GM12878 (cell line): ENCODE results near the gene MAP6D1. TPM values are rescaled to one million over a fixed set of nuclear protein-coding genes. Genes with fewer than 3 reads are reported as not detected.

Experiments
- ATAC-seq: fragments of 200-7000 bp; cut with Tn5 transposase; 3 replicates; pipeline ENCODE4 v1.9.1; 2020; ENCODE audit warnings: mild to moderate bottlenecking, moderate library complexity
- BruUV-seq: library from RNA; stranded (reverse); fragments of 400-500 nt; replicated peaks from 2 replicates; lab custom pipeline; 2021; lab: Mats Ljungman, UMichigan
- CTCF ChIA-PET: fragments of 300-600 bp; sonication (Branson Sonifier 250); formaldehyde crosslinking; extraction: SDS; loops from one replicate; lab custom pipeline; 2021; ENCODE audit warnings: inconsistent platforms; lab: Yijun Ruan, JAX
- POLR2A ChIA-PET: fragments of 350-600 bp; formaldehyde crosslinking; extraction: SDS; loops from one replicate; lab custom pipeline; 2021; ENCODE audit warnings: inconsistent platforms; lab: Charles Lee
- RAD21 ChIA-PET: fragments of 300-600 bp; sonication (Branson Sonifier 250); formaldehyde crosslinking; loops from one replicate; lab custom pipeline; 2023; ENCODE audit warnings: antibody characterized with exemption; ENCODE audit not compliant: unreplicated experiment; lab: Charles Lee
- SMC1A ChIA-PET: fragments of 300-600 bp; sonication (Branson Sonifier 250); formaldehyde crosslinking; loops from one replicate; lab custom pipeline; 2023; ENCODE audit not compliant: unreplicated experiment, uncharacterized antibody; lab: Charles Lee
- DNase-seq: peaks from one replicate; pipeline ENCODE4 v3.0.0-alpha.2; 2011; ENCODE audit warnings: low read depth, low spot score
- FAIRE-seq: peaks from 3 replicates; lab custom pipeline; 2011; peaks lifted over from hg19 to GRCh38; lab: Jason Lieb, UNC
- H2AFZ ChIP-seq: 2 replicates; pipeline ENCODE4 v1.6.0; 2011; ENCODE audit warnings: low read depth, low read length, control low read depth; ENCODE audit not compliant: control insufficient read depth
- H3K27ac ChIP-seq: 2 replicates; pipeline ENCODE4 v1.5.1; 2011; ENCODE audit warnings: control low read depth; ENCODE audit not compliant: control insufficient read depth, insufficient read depth
- H3K27me3 ChIP-seq, 2 experiments: replicated peaks in 1 of 2; 2 replicates each; pipeline versions ENCODE4 v1.6.0 to v1.6.1; 2011; ENCODE audit warnings: low read length in 1 of 2; ENCODE audit not compliant: control insufficient read depth in 2 of 2, insufficient read depth in 2 of 2
- H3K36me3 ChIP-seq, 2 experiments: 2 replicates each; pipeline ENCODE4 v1.5.1; 2011; ENCODE audit warnings: low read length in 1 of 2; ENCODE audit not compliant: control insufficient read depth in 2 of 2, insufficient read depth in 2 of 2
- H3K4me1 ChIP-seq: 2 replicates; pipeline ENCODE4 v1.6.1; 2011; ENCODE audit warnings: mild to moderate bottlenecking, low read length, moderate library complexity, mixed read lengths; ENCODE audit not compliant: control insufficient read depth, insufficient read depth
- H3K4me2 ChIP-seq: 2 replicates; pipeline ENCODE4 v1.6.0; 2011; ENCODE audit warnings: control low read depth; ENCODE audit not compliant: control insufficient read depth, insufficient read depth
- H3K4me3 ChIP-seq: fragments of 200-600 bp; sonication (generic); 2 replicates; pipeline ENCODE4 v1.5.1; 2016
- H3K79me2 ChIP-seq: 2 replicates; pipeline ENCODE4 v1.6.0; 2011; ENCODE audit warnings: low read length; ENCODE audit not compliant: control insufficient read depth, insufficient read depth
- H3K9ac ChIP-seq: 2 replicates; pipeline ENCODE4 v1.8.0; 2011; ENCODE audit warnings: low read length, control low read depth, mixed read lengths; ENCODE audit not compliant: control insufficient read depth, insufficient read depth
- H3K9me3 ChIP-seq: replicated peaks from 3 replicates; pipeline ENCODE4 v1.5.1; 2011; ENCODE audit warnings: mild to moderate bottlenecking, low read length; ENCODE audit not compliant: control insufficient read depth, insufficient read depth
- H4K20me1 ChIP-seq: 2 replicates; pipeline ENCODE4 v1.6.0; 2011; ENCODE audit not compliant: control insufficient read depth, insufficient read depth
- BHLHE40 ChIP-seq, 2 experiments: fragments of 450-650 bp in 1 of 2; IDR thresholded peaks; 2 replicates each; pipeline ENCODE4 v1.6.1; 2011 to 2017; ENCODE audit warnings: low read depth in 2 of 2, borderline replicate concordance in 1 of 2, improper control_type of control experiment in 1 of 2, low read length in 1 of 2, mild to moderate bottlenecking in 1 of 2
- BMI1 ChIP-seq: fragments of 450-650 bp; IDR thresholded peaks from 2 replicates; pipeline ENCODE4 v1.6.1; 2016; ENCODE audit warnings: mild to moderate bottlenecking, moderate library complexity, borderline replicate concordance
- CREM ChIP-seq: IDR thresholded peaks from 2 replicates; pipeline ENCODE4 v1.6.1; 2014; ENCODE audit warnings: antibody characterized with exemption, low read depth
- GABPA ChIP-seq: IDR thresholded peaks from 2 replicates; pipeline ENCODE4 v1.6.1; 2014; ENCODE audit warnings: antibody characterized with exemption, low read depth, mild to moderate bottlenecking, inconsistent platforms
- HDGF ChIP-seq: fragments of 450-650 bp; IDR thresholded peaks from 2 replicates; pipeline ENCODE4 v1.6.1; 2016; ENCODE audit warnings: antibody characterized with exemption
- LARP7 ChIP-seq: fragments of 450-650 bp; IDR thresholded peaks from 2 replicates; pipeline ENCODE4 v1.6.1; 2017; ENCODE audit warnings: mild to moderate bottlenecking
- MXI1 ChIP-seq: fragments of 150-350 bp; IDR thresholded peaks from 2 replicates; pipeline ENCODE4 v1.6.1; 2011; ENCODE audit warnings: low read depth, mild to moderate bottlenecking, inconsistent platforms, low read length, improper control_type of control experiment
- NBN ChIP-seq: fragments of 450-650 bp; IDR thresholded peaks from 2 replicates; pipeline ENCODE4 v1.6.1; 2016
- NR2C2 ChIP-seq: IDR thresholded peaks from 2 replicates; pipeline ENCODE4 v1.6.1; 2011; ENCODE audit warnings: borderline replicate concordance, low read depth; ENCODE audit not compliant: control insufficient read depth, insufficient read length
- RAD21 ChIP-seq: IDR thresholded peaks from 2 replicates; pipeline ENCODE4 v1.6.1; 2011; ENCODE audit warnings: mild to moderate bottlenecking, low read depth, low read length, moderate library complexity; ENCODE audit not compliant: insufficient read depth
- SMAD5 ChIP-seq: IDR thresholded peaks from 2 replicates; pipeline ENCODE4 v1.6.1; 2016; ENCODE audit warnings: antibody characterized with exemption, low read depth
- SMC3 ChIP-seq: IDR thresholded peaks from 2 replicates; pipeline ENCODE4 v1.6.1; 2011; ENCODE audit warnings: low read length, improper control_type of control experiment, borderline replicate concordance
- SP1 ChIP-seq: IDR thresholded peaks from one replicate; pipeline ENCODE4 v1.6.1; 2011; ENCODE audit warnings: low read depth, low read length
- TAF1 ChIP-seq: IDR thresholded peaks from 2 replicates; pipeline ENCODE4 v1.6.1; 2011; ENCODE audit warnings: mild to moderate bottlenecking, low read depth, low read length, borderline replicate concordance
- WGBS: methylation state at CpG from one replicate; pipeline ENCODE4 v1.1.6; 2016; ENCODE audit warnings: low lambda C conversion rate; ENCODE audit not compliant: insufficient replicate concordance, insufficient coverage; ENCODE audit errors: missing lambda C conversion rate; 5-methylcytosine and 5-hydroxymethylcytosine counted together
- in situ Hi-C: fragments of 300-500 bp; cut with MboI; formaldehyde crosslinking; loops from 9 replicates; pipeline ENCODE4 v1.14.3; 2018; ENCODE audit warnings: mixed read lengths
- intact Hi-C: fragments of 100-400 bp; cut with micrococcal nuclease; formaldehyde crosslinking; loops from one replicate; pipeline ENCODE4 v1.14.2; 2022; ENCODE audit not compliant: unreplicated experiment
- polyA plus RNA-seq, 11 experiments: library from polyadenylated mRNA; depleted of rRNA in 4 of 11; unstranded in 6 of 11; stranded (reverse) in 5 of 11; fragments of >200 nt; fragmentation: Nextera tagmentation in 4 of 11; fragmentation: Illumina TruSeq in 1 of 11; extraction: Ambion mirVana in 4 of 11; extraction: Trizol in 1 of 11; gene quantifications; 1 replicate in 1 of 11; 2 replicates in 10 of 11; pipeline versions ENCODE4 v1.2.1 to v1.2.3, GENCODE V29; 2011 to 2016; ENCODE audit warnings: inconsistent platforms in 2 of 11, missing spikeins in 2 of 11, low read depth in 1 of 11
- total RNA-seq, 4 experiments: library from RNA; depleted of rRNA in 3 of 4; stranded (reverse); fragments of >200 nt in 3 of 4; fragmentation: Illumina TruSeq in 1 of 4; extraction: Trizol in 1 of 4; gene quantifications; 2 replicates each; pipeline versions ENCODE4 v1.2.1 to v1.2.3, GENCODE V29; 2013 to 2021
- TF ChIP-seq, protein P1 (sequence below): fragments of 450-650 bp; IDR thresholded peaks from 2 replicates; pipeline ENCODE4 v1.6.1; 2016; ENCODE audit warnings: mild to moderate bottlenecking, moderate library complexity, borderline replicate concordance
- TF ChIP-seq, protein P2 (sequence below): fragments of 450-650 bp; formaldehyde crosslinking; IDR thresholded peaks from 2 replicates; pipeline ENCODE4 v1.4.0; 2022; ENCODE audit warnings: mild to moderate bottlenecking, moderate library complexity
- TF ChIP-seq, protein P3 (sequence below), 3 experiments: IDR thresholded peaks in 2 of 3; conservative IDR thresholded peaks in 1 of 3; 2 replicates each; pipeline ENCODE4 v1.5.1; 2011; ENCODE audit warnings: low read depth in 3 of 3, low read length in 3 of 3, mild to moderate bottlenecking in 3 of 3, control low read depth in 2 of 3, moderate library complexity in 2 of 3, inconsistent platforms in 1 of 3, mixed read lengths in 1 of 3; ENCODE audit not compliant: control insufficient read depth in 2 of 3, insufficient read depth in 1 of 3; ENCODE audit errors: extremely low read depth in 1 of 3

MAP6D1 gene
- total and polyA plus RNA-seq, 10 of the 15 experiments (the other 5 are each of a cell fraction or from before 2014, with no cell fraction given) = 0.50 to 2.2 (median 1.2) TPM; not detected in 3

DNA sequence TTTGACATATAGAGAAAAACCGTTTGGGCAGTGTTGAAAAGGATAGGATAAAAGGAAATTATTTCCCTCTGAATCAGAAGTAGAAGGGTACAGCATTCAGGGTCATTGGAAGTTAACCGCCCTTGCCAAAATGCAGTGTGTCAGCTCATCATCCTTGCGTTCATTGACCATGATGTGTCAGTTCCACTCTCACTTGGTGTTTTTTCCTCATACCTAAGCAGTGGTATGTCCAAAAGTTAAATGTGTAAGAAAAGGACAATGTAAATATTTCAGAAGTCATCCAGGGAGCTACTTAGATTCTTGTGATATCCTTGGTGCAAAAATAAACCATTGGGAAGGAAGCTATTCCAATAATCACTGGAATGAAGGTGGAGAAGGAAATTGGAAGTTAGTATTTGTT, 50.7 kb downstream of the MAP6D1 start:
- BruUV-seq = TSS peak; percentile 27
- Histone ChIP-seq H2AFZ (no peak overlapping the region), H3K4me3 (no peak overlapping the region), H3K4me1 (no peaks in the 10 kb centered on the region), H3K9ac (no peak overlapping the region), H3K4me2 (no peak overlapping the region), H3K9me3 (no peaks in the 10 kb centered on the region), H4K20me1 (no peaks in the 10 kb centered on the region), H3K36me3 (peaks cover 10 to 28% of the 10 kb centered on the region in 2 experiments), H3K27ac (no peak overlapping the region), H3K79me2 (no peaks in the 10 kb centered on the region), H3K27me3 (no peaks in the 10 kb centered on the region)
- 87% methylated on average over 3 of the region's 3 CpGs for WGBS
- ATAC-seq (no peak), DNase-seq (no peak), FAIRE-seq (no peak)
- ChIA-PET CTCF (interaction anchor here (1.2 kb wide), 1 partner anchor 58 kb away, joined by 3 read pairs; no protein-coding TSS in a partner anchor), SMC1A (interaction anchor here (1.4 kb wide), 1 partner anchor 59 kb away, joined by 3 read pairs; no protein-coding TSS in a partner anchor), RAD21 (no interaction called here), POLR2A (no interaction called here)
- intact Hi-C loops = no loop called here
- in situ Hi-C loops = no loop called here
- TF ChIP-seq HDGF (no peak), SMAD5 (no peak), RAD21 (no peak), SMC3 (no peak), GABPA (no peak), CREM (no peak), TAF1 (no peak), BMI1 (no peak), BHLHE40 (IDR thresholded peaks at IDR 0.05; ENCODE audit: borderline replicate concordance in 1 of 2, low read depth in 2 of 2, low read length in 1 of 2) (no peak), NBN (no peak), SP1 (no peak), LARP7 (no peak), MXI1 (no peak), NR2C2 (no peak)
- TF ChIP-seq, protein P1, sequence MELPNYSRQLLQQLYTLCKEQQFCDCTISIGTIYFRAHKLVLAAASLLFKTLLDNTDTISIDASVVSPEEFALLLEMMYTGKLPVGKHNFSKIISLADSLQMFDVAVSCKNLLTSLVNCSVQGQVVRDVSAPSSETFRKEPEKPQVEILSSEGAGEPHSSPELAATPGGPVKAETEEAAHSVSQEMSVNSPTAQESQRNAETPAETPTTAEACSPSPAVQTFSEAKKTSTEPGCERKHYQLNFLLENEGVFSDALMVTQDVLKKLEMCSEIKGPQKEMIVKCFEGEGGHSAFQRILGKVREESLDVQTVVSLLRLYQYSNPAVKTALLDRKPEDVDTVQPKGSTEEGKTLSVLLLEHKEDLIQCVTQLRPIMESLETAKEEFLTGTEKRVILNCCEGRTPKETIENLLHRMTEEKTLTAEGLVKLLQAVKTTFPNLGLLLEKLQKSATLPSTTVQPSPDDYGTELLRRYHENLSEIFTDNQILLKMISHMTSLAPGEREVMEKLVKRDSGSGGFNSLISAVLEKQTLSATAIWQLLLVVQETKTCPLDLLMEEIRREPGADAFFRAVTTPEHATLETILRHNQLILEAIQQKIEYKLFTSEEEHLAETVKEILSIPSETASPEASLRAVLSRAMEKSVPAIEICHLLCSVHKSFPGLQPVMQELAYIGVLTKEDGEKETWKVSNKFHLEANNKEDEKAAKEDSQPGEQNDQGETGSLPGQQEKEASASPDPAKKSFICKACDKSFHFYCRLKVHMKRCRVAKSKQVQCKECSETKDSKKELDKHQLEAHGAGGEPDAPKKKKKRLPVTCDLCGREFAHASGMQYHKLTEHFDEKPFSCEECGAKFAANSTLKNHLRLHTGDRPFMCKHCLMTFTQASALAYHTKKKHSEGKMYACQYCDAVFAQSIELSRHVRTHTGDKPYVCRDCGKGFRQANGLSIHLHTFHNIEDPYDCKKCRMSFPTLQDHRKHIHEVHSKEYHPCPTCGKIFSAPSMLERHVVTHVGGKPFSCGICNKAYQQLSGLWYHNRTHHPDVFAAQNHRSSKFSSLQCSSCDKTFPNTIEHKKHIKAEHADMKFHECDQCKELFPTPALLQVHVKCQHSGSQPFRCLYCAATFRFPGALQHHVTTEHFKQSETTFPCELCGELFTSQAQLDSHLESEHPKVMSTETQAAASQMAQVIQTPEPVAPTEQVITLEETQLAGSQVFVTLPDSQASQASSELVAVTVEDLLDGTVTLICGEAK = no peak
- TF ChIP-seq, protein P2, sequence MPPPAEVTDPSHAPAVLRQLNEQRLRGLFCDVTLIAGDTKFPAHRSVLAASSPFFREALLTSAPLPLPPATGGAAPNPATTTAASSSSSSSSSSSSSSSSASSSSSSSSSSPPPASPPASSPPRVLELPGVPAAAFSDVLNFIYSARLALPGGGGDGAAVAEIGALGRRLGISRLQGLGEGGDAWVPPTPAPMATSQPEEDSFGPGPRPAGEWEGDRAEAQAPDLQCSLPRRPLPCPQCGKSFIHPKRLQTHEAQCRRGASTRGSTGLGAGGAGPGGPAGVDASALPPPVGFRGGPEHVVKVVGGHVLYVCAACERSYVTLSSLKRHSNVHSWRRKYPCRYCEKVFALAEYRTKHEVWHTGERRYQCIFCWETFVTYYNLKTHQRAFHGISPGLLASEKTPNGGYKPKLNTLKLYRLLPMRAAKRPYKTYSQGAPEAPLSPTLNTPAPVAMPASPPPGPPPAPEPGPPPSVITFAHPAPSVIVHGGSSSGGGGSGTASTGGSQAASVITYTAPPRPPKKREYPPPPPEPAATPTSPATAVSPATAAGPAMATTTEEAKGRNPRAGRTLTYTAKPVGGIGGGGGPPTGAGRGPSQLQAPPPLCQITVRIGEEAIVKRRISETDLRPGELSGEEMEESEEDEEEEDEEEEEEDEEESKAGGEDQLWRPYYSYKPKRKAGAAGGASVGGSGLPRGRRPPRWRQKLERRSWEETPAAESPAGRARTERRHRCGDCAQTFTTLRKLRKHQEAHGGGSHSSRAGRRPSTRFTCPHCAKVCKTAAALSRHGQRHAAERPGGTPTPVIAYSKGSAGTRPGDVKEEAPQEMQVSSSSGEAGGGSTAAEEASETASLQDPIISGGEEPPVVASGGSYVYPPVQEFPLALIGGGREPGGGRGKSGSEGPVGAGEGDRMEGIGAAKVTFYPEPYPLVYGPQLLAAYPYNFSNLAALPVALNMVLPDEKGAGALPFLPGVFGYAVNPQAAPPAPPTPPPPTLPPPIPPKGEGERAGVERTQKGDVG = no peak
- TF ChIP-seq, protein P3, sequence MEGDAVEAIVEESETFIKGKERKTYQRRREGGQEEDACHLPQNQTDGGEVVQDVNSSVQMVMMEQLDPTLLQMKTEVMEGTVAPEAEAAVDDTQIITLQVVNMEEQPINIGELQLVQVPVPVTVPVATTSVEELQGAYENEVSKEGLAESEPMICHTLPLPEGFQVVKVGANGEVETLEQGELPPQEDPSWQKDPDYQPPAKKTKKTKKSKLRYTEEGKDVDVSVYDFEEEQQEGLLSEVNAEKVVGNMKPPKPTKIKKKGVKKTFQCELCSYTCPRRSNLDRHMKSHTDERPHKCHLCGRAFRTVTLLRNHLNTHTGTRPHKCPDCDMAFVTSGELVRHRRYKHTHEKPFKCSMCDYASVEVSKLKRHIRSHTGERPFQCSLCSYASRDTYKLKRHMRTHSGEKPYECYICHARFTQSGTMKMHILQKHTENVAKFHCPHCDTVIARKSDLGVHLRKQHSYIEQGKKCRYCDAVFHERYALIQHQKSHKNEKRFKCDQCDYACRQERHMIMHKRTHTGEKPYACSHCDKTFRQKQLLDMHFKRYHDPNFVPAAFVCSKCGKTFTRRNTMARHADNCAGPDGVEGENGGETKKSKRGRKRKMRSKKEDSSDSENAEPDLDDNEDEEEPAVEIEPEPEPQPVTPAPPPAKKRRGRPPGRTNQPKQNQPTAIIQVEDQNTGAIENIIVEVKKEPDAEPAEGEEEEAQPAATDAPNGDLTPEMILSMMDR (IDR thresholded peaks at IDR 0.05 in 2 of 3, conservative IDR thresholded peaks at IDR 0.05 in 1 of 3; ENCODE audit: control insufficient read depth in 2 of 3, extremely low read depth in 1 of 3, insufficient read depth in 1 of 3, low read depth in 3 of 3, low read length in 3 of 3) = no peak
